ENCODE measurements around the gene DGKG.

DGKG gene

DNA sequence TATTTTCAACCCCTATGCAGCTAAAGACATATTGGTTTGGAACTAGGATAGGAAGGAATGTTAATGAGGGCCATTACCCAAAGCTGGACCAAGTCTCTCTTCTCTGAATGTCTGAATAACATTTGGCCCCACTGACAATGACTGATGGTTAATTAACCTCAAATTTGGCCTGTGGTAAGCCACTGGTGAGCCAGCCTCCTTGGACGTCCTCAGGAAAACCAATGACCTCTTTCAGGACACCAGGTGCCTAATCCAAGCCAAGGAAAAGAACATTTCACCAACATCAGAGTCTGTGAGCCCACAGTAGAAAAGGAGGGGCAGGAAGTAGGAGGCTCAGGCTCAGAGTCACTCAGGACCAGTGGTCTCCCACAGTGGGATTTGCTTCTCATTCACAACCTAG lies 196.7 kb downstream of the DGKG start:
- Histone ChIP-seq H3K27ac (no peak overlapping the region), H3K36me3 (peaks cover 0 to 36% (median 20%) of the 10 kb centered on the region in 3 donors), H3K4me3 (no peak overlapping the region), H3K4me1 (no peaks in the 10 kb centered on the region), H3K9me3 (no peaks in the 10 kb centered on the region), H3K27me3 (no peaks in the 10 kb centered on the region)
- intact Hi-C loops (cut with DNase I; ENCODE audit: low total_unique reads), result no loop called here
- no peak for DNase-seq
- TF ChIP-seq CTCF (IDR thresholded peaks at IDR 0.05), result no peak

GRCh38 chr3:186164696-186165095 lies 197.3 kb downstream of the DGKG start:
- Histone ChIP-seq H3K36me3 (peaks cover 0 to 36% (median 25%) of the 10 kb centered on the region in 3 donors), H3K9me3 (peaks cover 0 to 3% (median 0%) of the 10 kb centered on the region in 3 donors), H3K27me3 (no peaks in the 10 kb centered on the region), H3K4me1 (no peaks in the 10 kb centered on the region), H3K4me3 (no peak overlapping the region), H3K27ac (no peak overlapping the region)
- DNase-seq, result no peak
- intact Hi-C loops (cut with DNase I; ENCODE audit: low total_unique reads), result no loop called here
- no peak for TF ChIP-seq CTCF (IDR thresholded peaks at IDR 0.05)

DNA sequence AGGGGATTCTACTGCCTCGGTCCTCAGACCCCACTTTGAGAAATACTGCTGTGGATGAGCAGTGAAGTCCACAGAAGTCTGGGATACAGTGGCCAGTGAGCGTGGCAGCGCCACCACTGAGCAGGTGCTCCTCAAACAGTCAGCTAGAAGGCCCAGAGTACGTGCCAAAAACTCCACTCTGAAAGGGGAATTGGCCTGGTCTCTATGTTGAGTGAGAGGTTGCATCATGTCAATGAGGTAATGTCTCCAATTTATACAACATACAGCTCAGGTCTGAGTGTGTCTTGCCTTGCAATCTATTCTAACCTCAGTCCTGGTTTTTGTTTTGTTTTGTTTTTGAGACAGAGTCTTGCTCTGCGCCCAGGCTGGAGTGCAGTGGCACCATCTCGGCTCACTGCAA lies 199.8 kb downstream of the DGKG start:
- H3K4me3 ChIP-seq, result no peak overlapping the region
- peaks cover 0 to 36% (median 28%) of the 10 kb centered on the region in 3 donors for H3K36me3 ChIP-seq
- H3K27me3 ChIP-seq, result no peaks in the 10 kb centered on the region
- TF ChIP-seq CTCF (IDR thresholded peaks at IDR 0.05), result no peak
- no peak overlapping the region for H3K27ac ChIP-seq
- DNase-seq, result no peak
- intact Hi-C loops (cut with DNase I; ENCODE audit: low total_unique reads), result no loop called here
- H3K4me1 ChIP-seq, result no peaks in the 10 kb centered on the region
- peaks cover 0 to 4% (median 0%) of the 10 kb centered on the region in 3 donors for H3K9me3 ChIP-seq

DNA sequence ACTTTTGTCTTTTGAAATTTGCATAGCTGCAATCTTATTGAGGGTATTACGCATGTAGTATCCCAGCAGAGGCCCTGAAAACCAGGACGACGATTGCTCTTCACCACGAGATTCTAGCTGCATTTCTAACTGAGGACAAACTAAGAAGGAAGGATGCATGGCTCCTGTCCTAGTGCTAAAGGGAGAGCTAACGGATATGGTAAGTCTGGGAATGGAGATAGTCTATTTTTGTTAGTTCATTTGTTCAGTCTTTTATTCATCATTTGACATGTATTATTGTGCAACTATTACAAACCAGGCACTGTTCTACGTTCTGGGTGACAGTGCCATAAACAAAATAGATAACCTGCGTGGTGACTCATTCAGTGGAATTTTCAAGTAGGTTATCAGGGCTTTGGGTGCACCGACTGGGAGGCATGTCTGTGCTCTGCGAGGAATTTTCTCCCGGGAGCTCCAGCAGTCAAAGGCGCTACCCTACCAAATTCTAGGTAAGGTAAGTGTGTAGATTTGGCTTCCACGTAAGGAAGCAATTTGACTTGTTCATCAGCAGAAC lies 201.3 kb downstream of the DGKG start:
- no peaks in the 10 kb centered on the region for H3K27me3 ChIP-seq
- H3K4me1 ChIP-seq, result no peaks in the 10 kb centered on the region
- H3K27ac ChIP-seq, result no peak overlapping the region
- H3K4me3 ChIP-seq, result no peak overlapping the region
- H3K9me3 ChIP-seq, result peaks cover 0 to 4% (median 0%) of the 10 kb centered on the region in 3 donors
- peaks cover 0 to 36% (median 28%) of the 10 kb centered on the region in 3 donors for H3K36me3 ChIP-seq
- intact Hi-C loops (cut with DNase I; ENCODE audit: low total_unique reads), result no loop called here
- DNase-seq, result no peak
- TF ChIP-seq CTCF (IDR thresholded peaks at IDR 0.05), result no peak

DNA sequence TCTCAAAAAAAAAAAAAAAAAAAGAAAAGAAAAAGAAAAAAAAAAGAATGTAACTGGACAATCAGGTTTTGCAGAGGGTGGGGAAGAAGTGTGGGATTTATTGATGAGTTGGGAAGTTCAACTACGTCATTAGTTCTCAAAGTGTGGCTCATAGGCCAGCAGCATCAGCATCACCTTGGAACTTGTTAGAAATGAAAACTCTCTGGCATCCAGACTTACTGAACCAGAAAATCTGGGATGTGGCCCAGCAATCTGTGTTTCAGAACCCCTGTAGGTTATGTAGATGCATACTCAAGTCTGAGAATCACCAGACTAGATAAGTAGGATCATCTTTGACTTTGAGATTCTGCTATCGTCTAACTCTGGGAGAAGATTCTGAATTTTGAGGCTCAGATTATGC lies 207.4 kb downstream of the DGKG start:
- no peak for DNase-seq
- intact Hi-C loops (cut with DNase I; ENCODE audit: low total_unique reads), result no loop called here
- no peak for TF ChIP-seq CTCF (IDR thresholded peaks at IDR 0.05)
- H3K9me3 ChIP-seq, result peaks cover 0 to under 1% (median 0%) of the 10 kb centered on the region in 3 donors
- H3K27me3 ChIP-seq, result no peaks in the 10 kb centered on the region
- no peaks in the 10 kb centered on the region for H3K4me1 ChIP-seq
- no peak overlapping the region for H3K4me3 ChIP-seq
- no peak overlapping the region for H3K27ac ChIP-seq
- peaks cover 5 to 8% (median 7%) of the 10 kb centered on the region in 3 donors for H3K36me3 ChIP-seq

DNA sequence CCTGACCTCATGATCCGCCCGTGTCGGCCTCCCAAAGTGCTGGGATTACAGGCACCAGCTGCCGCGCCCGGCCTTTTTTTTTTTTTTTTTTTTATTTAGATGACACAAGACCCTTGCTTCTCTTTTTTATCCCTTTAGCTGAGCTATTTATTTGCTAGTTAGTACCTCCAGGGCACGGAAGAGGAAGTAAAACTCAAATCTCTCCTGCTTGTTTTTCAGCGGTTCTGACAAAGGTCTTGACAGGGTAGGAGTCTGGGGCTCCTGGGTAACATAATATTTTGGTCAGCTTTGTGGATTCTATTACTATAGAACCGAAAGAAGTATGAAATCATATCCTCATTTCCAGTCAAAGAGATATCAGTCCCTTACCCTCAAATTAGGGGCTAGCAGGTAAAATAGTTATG lies 209.1 kb downstream of the DGKG start:
- TF ChIP-seq CTCF (IDR thresholded peaks at IDR 0.05), result no peak
- no peaks in the 10 kb centered on the region for H3K4me1 ChIP-seq
- H3K27ac ChIP-seq, result no peak overlapping the region
- intact Hi-C loops (cut with DNase I; ENCODE audit: low total_unique reads), result no loop called here
- H3K27me3 ChIP-seq, result no peaks in the 10 kb centered on the region
- no peak for DNase-seq
- no peaks in the 10 kb centered on the region for H3K9me3 ChIP-seq
- peaks cover 9 to 15% (median 13%) of the 10 kb centered on the region in 3 donors for H3K36me3 ChIP-seq
- no peak overlapping the region for H3K4me3 ChIP-seq

Data from tibial artery (tissue), 4 donors.